HCT116 (cell line): ENCODE measurements around the gene CACNA1A. TPM values are rescaled to one million over a fixed set of nuclear protein-coding genes. Genes with fewer than 3 reads are reported as not detected.

Source experiments
- ATAC-seq: fragments of 200-7000 bp; cut with Tn5 transposase; 2 replicates; pipeline ENCODE4 v1.9.1; 2020; ENCODE audit warnings: mild to moderate bottlenecking, moderate library complexity
- BruUV-seq: library from RNA; stranded (reverse); fragments of 400-500 nt; replicated peaks from 2 replicates; lab custom pipeline; 2021; lab: Mats Ljungman, UMichigan
- CTCF ChIA-PET: fragments of 300-600 bp; sonication (Branson Sonifier 250); formaldehyde crosslinking; loops from one replicate; lab custom pipeline; 2021; ENCODE audit warnings: antibody characterized with exemption; lab: Charles Lee
- POLR2A ChIA-PET: fragments of 300-600, 350-600 bp; sonication (Branson Sonifier 250); formaldehyde crosslinking; loops from one replicate; lab custom pipeline; 2021; ENCODE audit warnings: antibody characterized with exemption; lab: Charles Lee
- RAD21 ChIA-PET, 2 experiments: fragments of 300-600 bp; sonication (Branson Sonifier 250); formaldehyde crosslinking; loops; one replicate each; lab custom pipeline; 2023; ENCODE audit warnings: low total read pairs in 2 of 2; ENCODE audit not compliant: uncharacterized antibody in 2 of 2, unreplicated experiment in 2 of 2, low non-redundant PET in 1 of 2; lab: Charles Lee
- DNase-seq: peaks from one replicate; pipeline ENCODE4 v3.0.0-alpha.2; 2010; ENCODE audit warnings: low read depth, low spot score
- H2AFZ ChIP-seq: fragments of 200-600 bp; shearing (Covaris generic), sonication (generic); 2 replicates; pipeline ENCODE4 v1.6.1; 2017; ENCODE audit warnings: low read depth, mixed run types, mixed read lengths, antibody characterized with exemption, low read length; ENCODE audit not compliant: poor library complexity, severe bottlenecking
- H3K27ac ChIP-seq: 2 replicates; pipeline ENCODE4 v1.5.1; 2012; ENCODE audit warnings: low read depth, low read length
- H3K27me3 ChIP-seq: fragments of 200-600 bp; sonication (generic); 2 replicates; pipeline ENCODE4 v1.6.1; 2016; ENCODE audit warnings: mixed run types, low read length, mixed read lengths; ENCODE audit not compliant: insufficient read depth
- H3K36me3 ChIP-seq, 2 experiments: fragments of 200-500 bp in 1 of 2; fragments of 200-600 bp in 1 of 2; sonication (Bioruptor generic) in 1 of 2; sonication (generic) in 1 of 2; 2 replicates each; pipeline versions ENCODE4 v1.5.1 to v1.6.1; 2014 to 2016; ENCODE audit warnings: low read length in 2 of 2, inconsistent platforms in 1 of 2, mixed read lengths in 1 of 2, mixed run types in 1 of 2; ENCODE audit not compliant: insufficient read depth in 2 of 2, control insufficient read depth in 1 of 2
- H3K4me1 ChIP-seq, 2 experiments: fragments of 200-600 bp in 1 of 2; sonication (generic) in 1 of 2; 2 replicates each; pipeline versions ENCODE4 v1.5.1 to v1.6.1; 2012 to 2017; ENCODE audit warnings: low read length in 2 of 2, inconsistent platforms in 1 of 2, mild to moderate bottlenecking in 1 of 2, mixed read lengths in 1 of 2, mixed run types in 1 of 2, moderate library complexity in 1 of 2; ENCODE audit not compliant: insufficient read depth in 2 of 2, control insufficient read depth in 1 of 2
- H3K4me2 ChIP-seq: fragments of 200-600 bp; sonication (generic); 2 replicates; pipeline ENCODE4 v1.6.1; 2017; ENCODE audit warnings: mixed run types, low read length, mixed read lengths
- H3K4me3 ChIP-seq, 2 experiments: fragments of 200-600 bp in 1 of 2; sonication (generic) in 1 of 2; replicated peaks in 1 of 2; 2 replicates each; pipeline ENCODE4 v1.5.1; 2011 to 2016; ENCODE audit warnings: low read length in 2 of 2, control low read depth in 1 of 2, low read depth in 1 of 2, mild to moderate bottlenecking in 1 of 2, mixed read lengths in 1 of 2, mixed run types in 1 of 2
- H3K79me2 ChIP-seq: fragments of 200-600 bp; sonication (generic); 2 replicates; pipeline ENCODE4 v1.6.1; 2017; ENCODE audit warnings: mild to moderate bottlenecking, mixed run types, low read length, moderate library complexity, mixed read lengths; ENCODE audit not compliant: insufficient read depth
- H3K9ac ChIP-seq: fragments of 200-600 bp; sonication (generic); 2 replicates; pipeline ENCODE4 v1.6.1; 2016; ENCODE audit warnings: low read length, mixed read lengths
- H3K9me2 ChIP-seq: fragments of 200-600 bp; sonication (generic), shearing (Covaris generic); 2 replicates; pipeline ENCODE4 v1.6.1; 2017; ENCODE audit warnings: mixed run types, mild to moderate bottlenecking, moderate library complexity; ENCODE audit not compliant: insufficient read depth
- H3K9me3 ChIP-seq, 2 experiments: fragments of 200-500 bp in 1 of 2; fragments of 200-600 bp in 1 of 2; sonication (Bioruptor generic) in 1 of 2; sonication (generic) in 1 of 2; 2 replicates each; pipeline ENCODE4 v1.6.1; 2014 to 2017; ENCODE audit warnings: low read length in 2 of 2, mixed read lengths in 2 of 2, inconsistent platforms in 1 of 2, low read depth in 1 of 2, mild to moderate bottlenecking in 1 of 2, mixed run types in 1 of 2, moderate library complexity in 1 of 2; ENCODE audit not compliant: control insufficient read depth in 1 of 2, insufficient read depth in 1 of 2
- H4K20me1 ChIP-seq: fragments of 200-600 bp; sonication (generic), shearing (Covaris generic); 2 replicates; pipeline ENCODE4 v1.6.1; 2017; ENCODE audit warnings: mixed run types, mild to moderate bottlenecking, moderate library complexity; ENCODE audit not compliant: insufficient read depth
- ATF3 ChIP-seq: IDR thresholded peaks from 2 replicates; pipeline ENCODE4 v1.6.1; 2012
- EGR1 ChIP-seq: IDR thresholded peaks from 2 replicates; pipeline ENCODE4 v1.6.1; 2012; ENCODE audit warnings: low read depth
- ELF1 ChIP-seq: IDR thresholded peaks from 2 replicates; pipeline ENCODE4 v1.6.1; 2012; ENCODE audit warnings: low read depth, borderline replicate concordance
- EZH2 ChIP-seq: fragments of 200-600 bp; sonication (generic); IDR thresholded peaks from 2 replicates; pipeline ENCODE4 v1.6.1; 2017; ENCODE audit warnings: antibody characterized with exemption, mixed run types
- EZH2phosphoT487 ChIP-seq: fragments of 200-600 bp; IDR thresholded peaks from 2 replicates; pipeline ENCODE4 v1.6.1; 2018; ENCODE audit warnings: antibody characterized with exemption, borderline replicate concordance
- JUND ChIP-seq: IDR thresholded peaks from 2 replicates; pipeline ENCODE4 v1.6.1; 2012
- MAX ChIP-seq: IDR thresholded peaks from 2 replicates; pipeline ENCODE4 v1.6.1; 2012
- POLR2AphosphoS5 ChIP-seq: IDR thresholded peaks from 2 replicates; pipeline ENCODE4 v1.6.1; 2011; ENCODE audit warnings: mild to moderate bottlenecking, low read depth, low read length, moderate library complexity
- RAD21 ChIP-seq: IDR thresholded peaks from 2 replicates; pipeline ENCODE4 v1.6.1; 2012; ENCODE audit warnings: low read depth, mild to moderate bottlenecking
- SIN3A ChIP-seq: IDR thresholded peaks from 2 replicates; pipeline ENCODE4 v1.6.1; 2012; ENCODE audit warnings: low read depth
- SP1 ChIP-seq: IDR thresholded peaks from 2 replicates; pipeline ENCODE4 v1.6.1; 2012; ENCODE audit warnings: low read depth
- SRF ChIP-seq: IDR thresholded peaks from 2 replicates; pipeline ENCODE4 v1.6.1; 2012; ENCODE audit warnings: low read depth
- TCF7L2 ChIP-seq: IDR thresholded peaks from 2 replicates; pipeline ENCODE4 v1.7.0; 2011; ENCODE audit warnings: borderline replicate concordance, inconsistent platforms; ENCODE audit not compliant: insufficient read depth, insufficient read length; ENCODE audit errors: extremely low read depth
- YY1 ChIP-seq: IDR thresholded peaks from 2 replicates; pipeline ENCODE4 v1.6.1; 2011; ENCODE audit warnings: low read length, low read depth, moderate library complexity, mild to moderate bottlenecking; ENCODE audit not compliant: insufficient replicate concordance; ENCODE audit errors: extremely low read depth
- intact Hi-C: fragments of 100-400 bp; cut with micrococcal nuclease; formaldehyde crosslinking; loops from 2 replicates; pipeline ENCODE4 v1.10.0; 2022
- total RNA-seq: library from RNA; stranded (reverse); gene quantifications from one replicate; pipeline ENCODE4 v1.2.1, GENCODE V29; 2021; ENCODE audit not compliant: unreplicated experiment
- TF ChIP-seq, protein P1 (sequence below), 3 experiments: fragments of 200-600 bp in 1 of 3; sonication (generic) in 1 of 3; IDR thresholded peaks in 2 of 3; conservative IDR thresholded peaks in 1 of 3; 2 replicates each; pipeline ENCODE4 v1.5.1; 2012 to 2017; ENCODE audit warnings: low read depth in 2 of 3, low read length in 2 of 3, antibody characterized with exemption in 1 of 3, borderline replicate concordance in 1 of 3, control low read depth in 1 of 3, mild to moderate bottlenecking in 1 of 3, mixed read lengths in 1 of 3, mixed run types in 1 of 3, moderate library complexity in 1 of 3; ENCODE audit not compliant: insufficient read depth in 1 of 3
- TF ChIP-seq, protein P2 (sequence below): IDR thresholded peaks from 2 replicates; pipeline ENCODE4 v1.6.1; 2011; ENCODE audit warnings: mild to moderate bottlenecking, low read length, moderate library complexity; ENCODE audit not compliant: insufficient replicate concordance; ENCODE audit errors: extremely low read depth

CACNA1A gene
- total RNA-seq, 1 experiment from 2014 or later, result 7.5 TPM

GRCh38 chr19:13297023-13297422 is 209.3 kb downstream of the CACNA1A start:
- TF ChIP-seq EZH2phosphoT487, result no peak
- no peak for TF ChIP-seq TCF7L2
- no peak for TF ChIP-seq RAD21
- no peak for TF ChIP-seq EGR1
- no peak for TF ChIP-seq SP1
- TF ChIP-seq, protein P1, sequence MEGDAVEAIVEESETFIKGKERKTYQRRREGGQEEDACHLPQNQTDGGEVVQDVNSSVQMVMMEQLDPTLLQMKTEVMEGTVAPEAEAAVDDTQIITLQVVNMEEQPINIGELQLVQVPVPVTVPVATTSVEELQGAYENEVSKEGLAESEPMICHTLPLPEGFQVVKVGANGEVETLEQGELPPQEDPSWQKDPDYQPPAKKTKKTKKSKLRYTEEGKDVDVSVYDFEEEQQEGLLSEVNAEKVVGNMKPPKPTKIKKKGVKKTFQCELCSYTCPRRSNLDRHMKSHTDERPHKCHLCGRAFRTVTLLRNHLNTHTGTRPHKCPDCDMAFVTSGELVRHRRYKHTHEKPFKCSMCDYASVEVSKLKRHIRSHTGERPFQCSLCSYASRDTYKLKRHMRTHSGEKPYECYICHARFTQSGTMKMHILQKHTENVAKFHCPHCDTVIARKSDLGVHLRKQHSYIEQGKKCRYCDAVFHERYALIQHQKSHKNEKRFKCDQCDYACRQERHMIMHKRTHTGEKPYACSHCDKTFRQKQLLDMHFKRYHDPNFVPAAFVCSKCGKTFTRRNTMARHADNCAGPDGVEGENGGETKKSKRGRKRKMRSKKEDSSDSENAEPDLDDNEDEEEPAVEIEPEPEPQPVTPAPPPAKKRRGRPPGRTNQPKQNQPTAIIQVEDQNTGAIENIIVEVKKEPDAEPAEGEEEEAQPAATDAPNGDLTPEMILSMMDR (IDR thresholded peaks at IDR 0.05 in 2 of 3, conservative IDR thresholded peaks at IDR 0.05 in 1 of 3; ENCODE audit: borderline replicate concordance in 1 of 3, insufficient read depth in 1 of 3, low read depth in 2 of 3, low read length in 2 of 3), result no peak
- no peak for TF ChIP-seq MAX
- no peak for TF ChIP-seq ATF3
- TF ChIP-seq YY1, result no peak
- no peak for TF ChIP-seq SIN3A
- no peak for TF ChIP-seq JUND
- TF ChIP-seq SRF, result no peak
- TF ChIP-seq EZH2, result no peak
- TF ChIP-seq, protein P2, sequence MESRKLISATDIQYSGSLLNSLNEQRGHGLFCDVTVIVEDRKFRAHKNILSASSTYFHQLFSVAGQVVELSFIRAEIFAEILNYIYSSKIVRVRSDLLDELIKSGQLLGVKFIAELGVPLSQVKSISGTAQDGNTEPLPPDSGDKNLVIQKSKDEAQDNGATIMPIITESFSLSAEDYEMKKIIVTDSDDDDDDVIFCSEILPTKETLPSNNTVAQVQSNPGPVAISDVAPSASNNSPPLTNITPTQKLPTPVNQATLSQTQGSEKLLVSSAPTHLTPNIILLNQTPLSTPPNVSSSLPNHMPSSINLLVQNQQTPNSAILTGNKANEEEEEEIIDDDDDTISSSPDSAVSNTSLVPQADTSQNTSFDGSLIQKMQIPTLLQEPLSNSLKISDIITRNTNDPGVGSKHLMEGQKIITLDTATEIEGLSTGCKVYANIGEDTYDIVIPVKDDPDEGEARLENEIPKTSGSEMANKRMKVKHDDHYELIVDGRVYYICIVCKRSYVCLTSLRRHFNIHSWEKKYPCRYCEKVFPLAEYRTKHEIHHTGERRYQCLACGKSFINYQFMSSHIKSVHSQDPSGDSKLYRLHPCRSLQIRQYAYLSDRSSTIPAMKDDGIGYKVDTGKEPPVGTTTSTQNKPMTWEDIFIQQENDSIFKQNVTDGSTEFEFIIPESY, result no peak
- no peak for TF ChIP-seq POLR2AphosphoS5
- no peak for TF ChIP-seq ELF1
- no peak overlapping the region for H2AFZ ChIP-seq
- intact Hi-C loops, result no loop called here
- ATAC-seq (no peak), DNase-seq (no peak)
- H3K4me1 ChIP-seq, result peaks cover 0 to 6% of the 10 kb centered on the region in 2 experiments; a peak in 1 of 4 replicates
- H3K9me2 ChIP-seq, result no peaks in the 10 kb centered on the region
- H3K9ac ChIP-seq, result no peak overlapping the region
- no peak overlapping the region for H3K4me3 ChIP-seq
- CTCF ChIA-PET, result no interaction called here
- H4K20me1 ChIP-seq, result no peaks in the 10 kb centered on the region
- POLR2A ChIA-PET, result no interaction called here
- no peaks in the 10 kb centered on the region for H3K36me3 ChIP-seq
- no TSS peak for BruUV-seq
- RAD21 ChIA-PET, result no interaction called here
- no peaks in the 10 kb centered on the region for H3K79me2 ChIP-seq
- H3K27ac ChIP-seq, result no peak overlapping the region
- H3K27me3 ChIP-seq, result no peaks in the 10 kb centered on the region
- H3K4me2 ChIP-seq, result no peak overlapping the region
- no peaks in the 10 kb centered on the region for H3K9me3 ChIP-seq
